Measurements from ENCODE around the gene WFIKKN1.
A peak's percentile ranks its signal among the peaks of the same experiment; 100 is the strongest.

WFIKKN1 gene

DNA sequence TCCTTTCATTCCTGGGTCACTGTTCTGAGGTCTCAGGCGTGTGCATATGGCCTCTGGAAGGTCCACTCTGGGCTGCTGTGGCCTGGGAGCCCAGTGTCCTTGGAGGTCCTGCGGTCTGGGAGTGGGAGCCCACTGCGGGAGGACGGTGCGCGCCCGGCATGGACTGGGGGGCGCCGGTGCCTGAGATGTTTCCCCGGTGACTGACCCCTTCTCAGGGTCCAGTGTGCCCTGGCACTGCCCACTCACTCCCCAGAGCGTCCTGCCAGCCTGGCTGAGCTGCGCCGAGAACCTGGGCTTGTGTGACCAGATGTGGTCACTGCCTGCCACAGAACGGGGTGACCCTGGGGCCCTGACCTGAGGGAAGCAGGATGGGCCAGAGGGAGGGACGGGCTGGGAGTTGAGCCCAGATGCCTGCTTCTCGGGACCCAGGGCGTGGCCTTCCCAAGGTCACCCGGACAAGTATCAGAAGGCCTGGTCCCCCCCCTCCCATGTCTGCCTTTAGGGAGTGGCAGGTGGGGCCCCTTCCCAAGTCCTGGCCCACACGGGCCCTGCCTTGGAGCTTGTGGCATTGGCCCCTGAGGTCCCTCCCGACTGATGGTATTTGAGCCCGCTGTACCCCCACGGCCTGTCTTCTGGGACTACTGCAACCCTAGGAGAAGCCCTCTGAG, 43.6 kb downstream of the WFIKKN1 start:
- no peak for DNase-seq (ENCODE audit: low spot score)

DNA sequence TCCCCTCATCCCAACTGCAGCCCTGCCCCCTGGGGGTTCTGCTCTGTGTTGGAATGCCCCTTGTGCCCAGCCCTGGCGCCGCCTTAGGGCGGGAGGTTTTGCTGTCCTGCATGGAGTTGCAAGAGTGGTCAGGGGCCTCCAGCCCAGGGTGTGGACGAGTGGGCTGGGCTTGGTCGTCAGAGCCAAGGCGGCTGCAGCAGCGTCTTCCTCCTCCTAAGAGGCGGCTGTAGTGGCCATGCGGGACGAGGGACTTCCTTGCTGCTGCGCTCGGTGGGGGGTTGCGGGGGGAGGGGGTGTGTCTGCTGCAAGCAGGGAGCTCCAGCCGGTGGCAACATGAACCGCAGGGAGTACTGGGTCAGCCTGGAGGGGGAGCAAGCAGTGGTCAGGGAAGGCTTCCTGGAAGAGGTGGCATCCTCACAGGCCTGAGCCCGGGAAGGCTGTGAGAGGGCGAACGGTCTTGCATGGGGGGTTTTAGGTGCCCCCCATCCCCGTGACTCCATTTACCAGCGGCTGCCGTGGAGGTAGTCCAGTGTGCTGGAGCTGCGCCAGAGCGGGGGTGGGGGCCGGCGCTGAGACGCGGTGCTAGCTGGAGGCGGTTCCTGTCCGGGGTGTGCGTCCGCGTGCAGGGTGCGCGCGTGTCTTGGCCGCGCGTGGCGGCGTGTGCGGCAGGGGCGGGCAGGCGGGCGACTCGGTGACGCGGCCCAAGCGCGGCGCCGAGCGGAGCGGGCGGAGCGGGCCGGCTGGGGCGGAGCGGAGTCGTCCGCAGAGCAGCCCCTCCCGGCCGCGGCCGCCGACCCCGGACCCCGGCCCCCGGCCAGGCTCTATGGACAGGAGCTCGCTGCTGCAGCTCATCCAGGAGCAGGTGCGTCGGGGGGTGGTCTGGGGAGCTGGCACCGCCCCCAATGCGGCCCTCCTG, 44.4 kb downstream of the WFIKKN1 start, which contains the start of gene RHBDL1:
TSS of gene RHBDL1 (plus strand) at position 704 of the 916 bp plus-strand sequence. CDS start at position 824, 120 bp downstream.
- DNase-seq (ENCODE audit: low spot score): peak; percentile 68

DNA sequence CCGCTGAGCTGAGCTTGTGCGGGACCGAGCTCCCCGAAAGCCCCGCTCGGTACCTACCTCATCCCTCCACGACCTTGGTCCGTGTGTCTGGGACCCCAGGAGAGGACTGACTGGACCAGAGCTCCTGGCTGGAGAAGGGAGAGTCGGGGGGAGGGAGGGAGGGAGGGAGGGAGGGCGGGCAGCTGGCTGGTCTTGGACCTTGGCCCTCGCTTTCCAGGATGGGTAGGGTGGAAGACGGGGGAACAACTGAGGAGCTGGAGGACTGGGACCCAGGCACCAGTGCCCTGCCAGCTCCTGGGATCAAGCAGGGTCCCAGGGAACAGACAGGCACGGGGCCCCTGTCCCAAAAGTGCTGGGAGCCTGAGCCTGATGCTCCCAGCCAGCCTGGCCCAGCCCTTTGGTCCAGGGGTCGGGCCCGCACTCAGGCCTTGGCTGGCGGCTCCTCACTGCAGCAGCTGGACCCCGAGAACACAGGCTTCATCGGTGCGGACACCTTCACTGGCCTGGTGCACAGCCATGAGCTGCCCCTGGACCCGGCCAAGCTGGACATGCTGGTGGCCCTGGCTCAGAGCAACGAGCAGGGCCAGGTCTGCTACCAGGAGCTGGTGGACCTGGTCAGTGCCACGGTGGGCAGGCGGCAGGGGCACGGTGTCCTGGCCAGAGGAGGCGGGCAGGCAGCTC, 45.2 kb downstream of the WFIKKN1 start:
- peak; percentile 18 for DNase-seq (ENCODE audit: low spot score)

- DNase-seq (ENCODE audit: low spot score): no peak
Observed at GRCh38 chr16:676565-676902, 45.7 kb downstream of the WFIKKN1 start.

DNA sequence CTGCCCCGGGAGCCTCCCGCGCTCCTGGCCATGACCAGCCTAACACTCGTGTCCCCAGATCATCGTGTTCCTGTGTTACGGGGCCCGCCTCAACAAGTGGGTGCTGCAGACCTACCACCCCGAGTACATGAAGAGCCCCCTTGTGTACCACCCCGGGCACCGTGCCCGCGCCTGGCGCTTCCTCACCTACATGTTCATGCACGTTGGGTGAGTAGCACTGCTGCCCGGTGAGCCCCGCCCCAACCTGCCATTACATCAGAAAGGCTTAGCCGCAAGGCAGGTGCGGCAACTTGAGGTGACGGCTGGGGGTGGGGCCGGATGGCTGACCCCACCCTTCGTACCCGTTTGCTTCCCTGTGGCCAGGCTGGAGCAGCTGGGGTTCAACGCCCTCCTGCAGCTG, 46.1 kb downstream of the WFIKKN1 start:
- DNase-seq (ENCODE audit: low spot score): no peak

DNA sequence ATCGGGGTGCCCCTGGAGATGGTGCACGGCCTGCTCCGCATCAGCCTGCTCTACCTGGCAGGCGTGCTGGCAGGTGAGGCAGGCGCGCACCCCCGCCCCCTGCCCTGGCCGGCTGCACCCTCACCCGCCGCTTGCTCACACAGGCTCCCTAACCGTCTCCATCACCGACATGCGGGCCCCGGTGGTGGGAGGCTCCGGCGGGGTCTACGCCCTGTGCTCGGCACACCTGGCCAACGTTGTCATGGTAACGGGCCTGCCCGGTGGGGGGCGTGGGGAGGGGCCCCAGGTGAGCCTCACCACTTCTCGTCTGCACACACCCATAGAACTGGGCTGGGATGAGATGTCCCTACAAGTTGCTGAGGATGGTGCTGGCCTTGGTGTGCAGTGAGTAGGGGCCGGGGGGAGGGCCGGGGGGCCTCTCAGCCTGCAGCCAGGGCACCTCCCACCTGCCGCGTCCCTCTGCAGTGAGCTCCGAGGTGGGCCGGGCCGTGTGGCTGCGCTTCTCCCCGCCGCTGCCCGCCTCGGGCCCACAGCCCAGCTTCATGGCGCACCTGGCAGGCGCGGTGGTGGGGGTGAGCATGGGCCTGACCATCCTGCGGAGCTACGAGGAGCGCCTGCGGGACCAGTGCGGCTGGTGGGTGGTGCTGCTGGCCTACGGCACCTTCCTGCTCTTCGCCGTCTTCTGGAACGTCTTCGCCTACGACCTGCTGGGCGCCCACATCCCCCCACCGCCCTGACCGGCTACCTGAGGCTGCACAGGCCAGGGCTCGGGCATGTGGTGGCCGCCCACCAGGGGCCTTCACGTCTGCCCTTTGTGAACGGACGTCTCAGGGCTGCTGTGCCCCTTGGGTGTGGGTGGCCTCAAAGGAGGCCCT, 46.8 kb downstream of the WFIKKN1 start:
- no peak for DNase-seq (ENCODE audit: low spot score)

DNA sequence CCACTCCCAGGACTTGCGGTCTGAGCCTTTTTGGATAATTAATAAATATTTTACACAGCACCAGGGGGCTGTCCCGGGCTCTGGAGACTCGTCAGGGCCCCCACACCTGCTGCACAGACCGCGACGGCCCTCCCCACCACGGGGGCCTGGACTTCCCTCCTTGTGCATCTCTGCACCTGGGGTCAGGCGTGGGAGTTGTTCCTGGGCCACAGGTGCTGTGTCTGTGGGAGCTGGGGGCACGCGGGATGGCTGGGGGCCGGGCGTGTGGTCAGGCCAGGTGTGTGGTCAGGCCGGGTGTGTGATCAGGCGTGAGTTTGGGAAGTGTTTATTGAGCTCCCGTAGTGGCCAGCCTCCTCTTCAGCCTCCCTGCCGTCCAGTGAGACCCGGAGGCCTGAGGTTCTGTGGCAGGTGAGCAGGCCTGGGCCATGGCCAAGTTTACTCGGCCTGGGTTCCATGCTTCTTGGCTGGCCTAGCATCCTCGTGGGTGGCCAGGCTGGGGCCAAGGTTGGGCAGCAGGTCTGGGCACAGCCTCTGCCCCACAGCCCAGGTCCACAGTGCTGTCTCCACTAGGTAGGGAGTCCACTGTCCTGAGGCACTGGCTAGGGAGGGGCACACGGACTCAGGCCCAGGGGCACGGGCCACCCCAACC, 47.5 kb downstream of the WFIKKN1 start:
- DNase-seq (ENCODE audit: low spot score): no peak

DNA sequence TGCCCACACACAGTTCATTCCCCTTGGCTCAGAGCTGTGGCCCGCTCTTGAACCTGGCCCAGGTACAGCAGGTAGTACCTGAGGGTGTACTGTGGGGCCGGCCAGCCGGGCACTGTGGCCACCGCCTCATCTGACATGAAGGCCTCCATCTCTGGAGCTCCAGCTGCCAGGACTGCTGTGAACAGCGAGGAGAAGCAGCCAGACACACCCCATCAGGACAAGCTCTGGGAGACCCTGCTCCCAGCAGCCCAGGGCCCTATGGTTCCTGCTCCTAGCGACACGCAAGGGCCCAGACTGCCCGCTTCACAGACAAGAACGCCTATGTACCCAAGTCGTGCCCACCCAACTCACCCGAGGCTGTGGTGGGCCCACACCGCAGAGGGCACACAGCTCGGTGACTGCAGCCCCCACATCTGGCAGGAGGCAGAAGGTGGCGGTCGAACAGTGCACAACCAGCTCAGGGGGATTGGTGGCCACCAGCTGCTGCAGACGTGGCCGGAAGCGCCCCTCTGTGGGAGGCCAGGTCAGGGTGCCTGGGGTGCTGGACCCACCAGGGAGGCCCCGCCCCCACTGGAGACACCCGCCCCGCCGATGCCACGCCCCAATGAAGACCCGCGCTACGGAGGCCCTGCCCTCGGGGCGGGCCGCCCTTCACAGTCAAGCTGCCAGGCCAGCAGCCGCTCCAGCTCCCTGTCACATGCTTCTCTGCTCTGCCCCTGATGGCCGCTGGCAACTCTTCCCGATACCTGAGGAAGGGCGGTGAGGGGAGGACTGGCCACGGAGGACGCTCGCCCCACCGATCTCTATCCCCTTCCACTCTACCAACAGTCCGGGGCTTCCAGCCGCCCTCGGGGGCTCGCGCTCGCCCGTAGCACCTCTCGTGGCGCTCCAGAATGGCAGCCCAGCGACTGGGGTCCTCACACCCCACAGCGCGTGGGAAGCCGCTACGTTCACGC, 48.4 kb downstream of the WFIKKN1 start:
- DNase-seq (ENCODE audit: low spot score): peak; percentile 73

GRCh38 chr16:679814-680624, 49.2 kb downstream of the WFIKKN1 start, which contains the start of gene STUB1:
TSS of gene STUB1 (plus strand) at chr16:680410. CDS start at chr16:680526, 116 bp downstream.
- DNase-seq (ENCODE audit: low spot score): peak; percentile 96

DNA sequence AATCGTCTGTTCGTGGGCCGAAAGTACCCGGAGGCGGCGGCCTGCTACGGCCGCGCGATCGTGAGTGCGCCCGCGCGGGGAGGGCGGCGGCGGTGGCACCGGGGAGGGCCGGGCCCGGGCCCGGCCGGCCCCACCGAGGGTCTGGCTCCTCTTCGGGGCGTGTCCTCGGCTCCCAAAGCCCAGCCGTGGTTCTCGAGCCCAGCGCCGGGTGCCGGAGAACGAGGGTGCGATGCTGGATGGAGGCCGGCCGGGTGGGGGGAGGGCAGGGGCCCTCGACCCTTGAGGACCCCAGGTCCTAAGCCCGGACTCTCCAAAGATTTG, 49.8 kb downstream of the WFIKKN1 start:
- DNase-seq (ENCODE audit: low spot score): peak; percentile 37

DNA sequence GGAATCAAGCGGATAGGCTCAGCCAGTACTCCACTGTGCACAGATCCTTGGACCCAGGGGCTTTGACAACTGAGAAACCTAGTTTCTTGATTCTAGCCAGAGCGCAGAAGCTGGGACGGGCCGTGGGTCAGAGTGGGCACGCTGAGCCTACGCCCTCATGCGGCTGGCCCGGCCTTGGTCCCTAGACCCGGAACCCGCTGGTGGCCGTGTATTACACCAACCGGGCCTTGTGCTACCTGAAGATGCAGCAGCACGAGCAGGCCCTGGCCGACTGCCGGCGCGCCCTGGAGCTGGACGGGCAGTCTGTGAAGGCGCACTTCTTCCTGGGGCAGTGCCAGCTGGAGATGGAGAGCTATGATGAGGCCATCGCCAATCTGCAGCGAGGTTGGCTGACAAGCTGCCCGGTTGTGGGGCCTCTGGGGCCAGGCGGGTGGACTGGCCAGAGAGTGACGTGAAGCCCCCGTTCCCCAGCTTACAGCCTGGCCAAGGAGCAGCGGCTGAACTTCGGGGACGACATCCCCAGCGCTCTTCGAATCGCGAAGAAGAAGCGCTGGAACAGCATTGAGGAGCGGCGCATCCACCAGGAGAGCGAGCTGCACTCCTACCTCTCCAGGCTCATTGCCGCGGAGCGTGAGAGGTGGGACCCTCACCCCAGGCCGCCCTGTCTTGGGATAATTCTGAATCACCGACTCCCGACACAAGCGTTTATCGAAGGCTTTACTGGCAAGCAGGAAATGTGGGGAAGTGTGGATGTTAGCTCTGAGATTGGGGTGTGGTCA, 50.4 kb downstream of the WFIKKN1 start:
- peak; percentile 29 for DNase-seq (ENCODE audit: low spot score)

DNA sequence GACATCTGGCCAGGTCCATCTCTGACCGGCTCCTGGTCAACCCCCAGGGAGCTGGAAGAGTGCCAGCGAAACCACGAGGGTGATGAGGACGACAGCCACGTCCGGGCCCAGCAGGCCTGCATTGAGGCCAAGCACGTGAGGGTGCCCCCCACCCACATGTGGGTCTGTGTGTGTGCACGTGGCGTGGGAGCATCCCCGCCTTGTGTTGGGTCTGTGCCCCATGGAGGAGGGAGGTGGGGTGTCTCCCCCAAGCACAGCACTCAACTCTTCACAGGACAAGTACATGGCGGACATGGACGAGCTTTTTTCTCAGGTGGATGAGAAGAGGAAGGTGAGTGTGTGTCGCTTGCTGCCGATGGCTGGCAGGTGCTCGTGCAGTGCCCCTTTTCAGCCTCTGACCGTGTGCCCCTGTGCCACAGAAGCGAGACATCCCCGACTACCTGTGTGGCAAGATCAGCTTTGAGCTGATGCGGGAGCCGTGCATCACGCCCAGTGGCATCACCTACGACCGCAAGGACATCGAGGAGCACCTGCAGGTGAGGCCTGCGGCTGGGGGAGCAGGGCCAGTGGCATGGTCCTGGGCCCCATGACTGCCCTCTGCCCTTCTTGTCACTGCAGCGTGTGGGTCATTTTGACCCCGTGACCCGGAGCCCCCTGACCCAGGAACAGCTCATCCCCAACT, 51.1 kb downstream of the WFIKKN1 start:
- DNase-seq (ENCODE audit: low spot score): no peak

- no peak for DNase-seq (ENCODE audit: low spot score)
Observed at GRCh38 chr16:682493-683395, 52.0 kb downstream of the WFIKKN1 start.

- no peak for DNase-seq (ENCODE audit: low spot score)
Observed at GRCh38 chr16:683396-684070, 52.7 kb downstream of the WFIKKN1 start.

All from GM03348 (cell line).